AG04450 (cell line): ENCODE data around the gene TRPM2. TPM values are rescaled to one million over a fixed set of nuclear protein-coding genes. Genes with fewer than 3 reads are reported as not detected.

ENCODE experiments used
- CTCF ChIA-PET: fragments of 300-600, 350-600 bp; formaldehyde crosslinking; extraction: SDS; loops from one replicate; lab custom pipeline; 2022; ENCODE audit warnings: antibody characterized with exemption, inconsistent platforms; lab: Charles Lee
- POLR2A ChIA-PET: fragments of 350-600 bp; formaldehyde crosslinking; extraction: SDS; loops from one replicate; lab custom pipeline; 2021; ENCODE audit warnings: antibody characterized with exemption, inconsistent platforms; lab: Yijun Ruan, JAX
- DNase-seq: peaks from one replicate; pipeline ENCODE4 v3.0.0-alpha.2; 2011; ENCODE audit warnings: low read depth, low spot score
- H3K27ac ChIP-seq: one replicate; pipeline ENCODE4 v1.5.1; 2012; ENCODE audit warnings: low read depth, low read length, control low read depth
- H3K27me3 ChIP-seq: one replicate; pipeline ENCODE4 v1.6.0; 2012; ENCODE audit warnings: low read length; ENCODE audit not compliant: control insufficient read depth, insufficient read depth
- H3K4me3 ChIP-seq: 2 replicates; pipeline ENCODE4 v1.5.1; 2011; ENCODE audit warnings: mild to moderate bottlenecking, low read depth, low read length, control low read depth
- H3K9me3 ChIP-seq: 2 replicates; pipeline ENCODE4 v1.5.1; 2012; ENCODE audit warnings: low read length; ENCODE audit not compliant: control insufficient read depth, insufficient read depth
- polyA plus RNA-seq: library from polyadenylated mRNA; depleted of rRNA; stranded (reverse); fragments of >200 nt; gene quantifications from 2 replicates; pipeline ENCODE4 v1.2.3, GENCODE V29; 2011
- TF ChIP-seq, protein P1 (sequence below): IDR thresholded peaks from 2 replicates; pipeline ENCODE4 v1.5.1; 2011; ENCODE audit warnings: low read depth, low read length, control low read depth, inconsistent platforms

The TRPM2 gene
- polyA plus RNA-seq, 1 experiment, result not detected

DNA sequence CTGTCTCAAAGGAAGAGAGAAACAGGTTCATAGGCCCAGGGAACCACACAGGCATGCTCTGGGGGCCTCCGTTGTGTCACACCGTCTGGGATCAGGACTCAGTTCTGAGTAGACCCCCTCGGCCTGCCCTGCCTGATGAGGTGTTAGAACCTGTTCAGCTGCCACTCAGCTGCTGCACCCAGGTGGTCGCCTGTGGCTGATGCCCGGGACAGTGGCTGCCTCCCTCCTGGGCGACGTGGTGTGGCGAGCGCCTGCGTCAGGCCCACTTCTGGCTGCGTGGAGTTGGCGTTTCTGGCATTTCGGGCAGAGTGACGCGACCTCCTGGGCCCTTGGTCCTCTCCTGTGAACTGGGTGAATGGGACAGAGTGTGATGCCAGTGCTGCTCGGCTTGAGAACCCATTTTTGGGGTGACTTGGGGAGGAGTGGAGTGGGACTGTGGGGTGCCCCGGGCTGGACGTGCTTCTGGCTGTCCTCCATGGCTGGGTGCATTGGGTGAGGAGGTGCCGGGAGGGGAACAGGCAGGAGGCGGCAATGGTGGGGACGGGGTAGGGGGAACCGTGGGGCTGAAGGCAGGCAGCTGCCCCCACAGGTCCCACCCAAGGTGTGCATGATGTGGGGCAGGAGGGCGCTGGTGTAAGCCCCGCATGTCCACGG is 25.1 kb upstream of the TRPM2 start:
- Histone ChIP-seq H3K9me3 (peaks cover 7% of the 10 kb centered on the region; the same call in 1 of the 2 replicates), H3K27me3 (no peaks in the 10 kb centered on the region), H3K27ac (no peak overlapping the region), H3K4me3 (no peak overlapping the region)
- TF ChIP-seq, protein P1, sequence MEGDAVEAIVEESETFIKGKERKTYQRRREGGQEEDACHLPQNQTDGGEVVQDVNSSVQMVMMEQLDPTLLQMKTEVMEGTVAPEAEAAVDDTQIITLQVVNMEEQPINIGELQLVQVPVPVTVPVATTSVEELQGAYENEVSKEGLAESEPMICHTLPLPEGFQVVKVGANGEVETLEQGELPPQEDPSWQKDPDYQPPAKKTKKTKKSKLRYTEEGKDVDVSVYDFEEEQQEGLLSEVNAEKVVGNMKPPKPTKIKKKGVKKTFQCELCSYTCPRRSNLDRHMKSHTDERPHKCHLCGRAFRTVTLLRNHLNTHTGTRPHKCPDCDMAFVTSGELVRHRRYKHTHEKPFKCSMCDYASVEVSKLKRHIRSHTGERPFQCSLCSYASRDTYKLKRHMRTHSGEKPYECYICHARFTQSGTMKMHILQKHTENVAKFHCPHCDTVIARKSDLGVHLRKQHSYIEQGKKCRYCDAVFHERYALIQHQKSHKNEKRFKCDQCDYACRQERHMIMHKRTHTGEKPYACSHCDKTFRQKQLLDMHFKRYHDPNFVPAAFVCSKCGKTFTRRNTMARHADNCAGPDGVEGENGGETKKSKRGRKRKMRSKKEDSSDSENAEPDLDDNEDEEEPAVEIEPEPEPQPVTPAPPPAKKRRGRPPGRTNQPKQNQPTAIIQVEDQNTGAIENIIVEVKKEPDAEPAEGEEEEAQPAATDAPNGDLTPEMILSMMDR, result no peak
- DNase-seq, result no peak
- ChIA-PET POLR2A (interaction anchor here (0.6 kb wide), 1 partner anchor 21 kb away, joined by 3 read pairs; no protein-coding TSS in a partner anchor), CTCF (no interaction called here)

DNA sequence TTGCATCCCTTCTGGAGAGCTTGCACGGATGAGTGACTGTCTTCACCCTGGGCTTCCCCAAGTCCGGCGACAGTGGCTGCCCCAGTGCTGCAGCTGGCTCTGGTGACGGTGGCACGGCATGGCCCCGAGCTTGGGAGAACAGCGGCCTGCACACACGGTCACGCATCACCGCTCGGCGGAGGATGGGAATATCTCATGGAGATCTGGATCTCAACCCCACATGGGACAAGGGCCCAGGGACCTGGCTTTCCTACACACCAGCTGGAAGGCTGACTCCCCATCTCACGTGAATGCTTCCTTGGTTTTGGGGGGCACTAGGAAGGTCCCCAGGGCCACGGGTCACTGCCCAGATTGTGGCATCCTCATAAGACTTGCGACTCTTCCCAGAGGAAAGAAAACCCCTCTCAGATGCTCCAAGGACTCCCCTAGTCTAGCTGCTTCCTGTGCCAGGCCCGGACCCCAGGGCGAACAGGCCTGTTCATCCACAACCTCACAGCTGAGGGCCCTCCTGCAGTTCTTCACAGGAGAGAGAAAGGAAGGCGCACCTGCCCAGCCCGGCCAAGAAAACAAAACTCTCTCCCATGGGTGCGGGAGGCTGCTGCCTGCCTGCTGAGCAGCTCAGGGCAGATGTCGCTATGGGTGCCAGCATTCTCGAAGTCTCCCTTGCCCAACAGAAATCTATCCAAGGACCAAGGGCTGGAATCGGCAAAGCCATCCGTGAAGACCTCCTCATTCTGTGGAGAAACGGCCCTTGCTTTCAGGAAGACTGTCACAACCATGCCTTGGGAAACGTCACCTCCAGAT is 24.1 kb upstream of the TRPM2 start:
- Histone ChIP-seq H3K9me3 (peaks cover 7% of the 10 kb centered on the region; the same call in 1 of the 2 replicates), H3K27ac (no peak overlapping the region), H3K27me3 (no peaks in the 10 kb centered on the region), H3K4me3 (no peak overlapping the region)
- ChIA-PET POLR2A (no interaction called here), CTCF (no interaction called here)
- TF ChIP-seq, protein P1, result no peak
- no peak for DNase-seq

DNA sequence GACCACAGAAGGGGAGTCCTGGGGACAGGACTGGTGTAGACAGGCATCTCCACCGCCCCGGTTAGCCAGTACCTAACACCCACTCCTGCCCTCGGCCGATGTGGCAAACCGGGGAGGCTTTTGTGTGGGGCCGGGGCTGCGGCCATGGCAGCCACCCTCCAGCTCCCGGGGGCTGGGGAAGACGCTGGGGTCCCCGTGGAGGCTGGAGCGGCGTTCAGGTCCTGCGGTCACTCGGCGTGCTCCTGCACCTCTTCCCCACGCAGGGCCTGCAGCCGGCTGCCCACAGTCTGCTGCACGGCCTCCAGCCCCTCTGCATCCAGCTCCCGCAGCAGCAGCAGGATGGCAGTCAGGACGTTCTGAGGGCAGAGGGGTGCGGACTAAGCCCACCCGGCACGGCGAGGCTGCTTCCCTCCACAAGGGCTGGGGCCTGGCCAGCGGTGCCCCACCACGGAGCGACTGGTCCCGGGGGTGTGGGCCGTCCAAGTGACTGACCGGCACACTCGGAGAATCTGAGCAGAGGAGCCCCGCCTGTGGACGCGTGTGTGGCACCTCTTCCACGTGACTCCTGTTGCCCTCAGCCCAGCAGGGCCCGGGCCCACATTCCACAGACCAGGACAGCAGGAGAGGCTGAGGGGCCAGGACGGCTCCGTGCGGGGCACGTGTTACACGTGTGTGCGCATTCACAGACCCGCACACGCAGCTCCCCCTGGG is 23.3 kb upstream of the TRPM2 start:
- H3K9me3 ChIP-seq, result peaks cover 7% of the 10 kb centered on the region; the same call in 1 of the 2 replicates
- H3K27ac ChIP-seq, result no peak overlapping the region
- no peak overlapping the region for H3K4me3 ChIP-seq
- CTCF ChIA-PET, result no interaction called here
- POLR2A ChIA-PET, result no interaction called here
- TF ChIP-seq, protein P1, result no peak
- no peak for DNase-seq
- H3K27me3 ChIP-seq, result no peaks in the 10 kb centered on the region

- Histone ChIP-seq H3K9me3 (peaks cover 7% of the 10 kb centered on the region; the same call in 1 of the 2 replicates), H3K4me3 (no peak overlapping the region), H3K27me3 (no peaks in the 10 kb centered on the region), H3K27ac (no peak overlapping the region)
- POLR2A ChIA-PET, result no interaction called here
- TF ChIP-seq, protein P1, result no peak
- no peak for DNase-seq
- CTCF ChIA-PET, result no interaction called here
These were observed 22.7 kb upstream of the TRPM2 start for GRCh38 chr21:44330698-44331097.
